Transverse colon (tissue), 4 donors: Measurements from ENCODE around the gene PDZRN3. TPM values are rescaled to one million over a fixed set of nuclear protein-coding genes. Genes with fewer than 3 reads are reported as not detected.

Source experiments
- DNase-seq: peaks from one replicate; pipeline ENCODE4 v3.0.0-alpha.2; 2019
- H3K27ac ChIP-seq, 4 donors: fragments of 200-600 bp; sonication (generic); 2 replicates each; pipeline ENCODE4 v1.5.1; 2016 to 2018; ENCODE audit warnings: inconsistent platforms in 4 of 4
- H3K27me3 ChIP-seq: fragments of 200-600 bp; sonication (generic); 2 replicates; pipeline ENCODE4 v1.5.1; 2017; ENCODE audit warnings: inconsistent platforms
- H3K36me3 ChIP-seq, 4 donors: fragments of 200-600 bp; sonication (generic); 2 replicates each; pipeline ENCODE4 v1.5.1; 2017 to 2019; ENCODE audit warnings: inconsistent platforms in 4 of 4
- H3K4me1 ChIP-seq, 4 donors: fragments of 200-600 bp; sonication (generic); 2 replicates each; pipeline ENCODE4 v1.5.1; 2017 to 2020; ENCODE audit warnings: inconsistent platforms in 4 of 4
- H3K4me3 ChIP-seq, 4 donors: fragments of 200-600 bp; sonication (generic); 1 replicate in 1 of 4; 2 replicates in 3 of 4; pipeline versions ENCODE4 v1.5.1 to v1.6.1; 2017 to 2019; ENCODE audit warnings: inconsistent platforms in 4 of 4
- H3K9me3 ChIP-seq, 2 donors: fragments of 200-600 bp; sonication (generic); 2 replicates each; pipeline ENCODE4 v1.5.1; 2017 to 2019; ENCODE audit warnings: inconsistent platforms in 2 of 2
- CTCF ChIP-seq, 5 experiments: fragments of 200-600 bp in 3 of 5; fragments of 450-650 bp in 2 of 5; sonication (generic) in 3 of 5; IDR thresholded peaks; 1 replicate in 2 of 5; 2 replicates in 3 of 5; pipeline ENCODE4 v1.5.1; 2016 to 2017; ENCODE audit warnings: antibody characterized with exemption in 5 of 5, inconsistent platforms in 3 of 5, mild to moderate bottlenecking in 2 of 5, moderate library complexity in 1 of 5
- EP300 ChIP-seq: sonication (generic); formaldehyde crosslinking; IDR thresholded peaks from one replicate; pipeline ENCODE4 v1.6.1; 2017; ENCODE audit warnings: antibody characterized with exemption, low read depth
- POLR2A ChIP-seq: fragments of 450-650 bp; IDR thresholded peaks from one replicate; pipeline ENCODE4 v1.6.1; 2016; ENCODE audit warnings: antibody characterized with exemption, mild to moderate bottlenecking, moderate library complexity
- POLR2AphosphoS5 ChIP-seq, 3 donors: sonication (generic); formaldehyde crosslinking; IDR thresholded peaks; one replicate each; pipeline ENCODE4 v1.6.1; 2016; ENCODE audit warnings: antibody characterized with exemption in 3 of 3
- WGBS, 2 donors: methylation state at CpG; one replicate each; pipeline ENCODE4 v1.1.5; 2018; ENCODE audit warnings: low coverage in 1 of 2; 5-methylcytosine and 5-hydroxymethylcytosine counted together
- in situ Hi-C, 4 donors: fragments of 200-750 bp; cut with MboI; loops; one replicate each; pipeline versions ENCODE4 v1.15.0 to v1.15.1; 2017; ENCODE audit warnings: low sequenced_read_pairs in 3 of 4, low pct_ligation_motif_present in 1 of 4, low pct_unique_long_range_greater_than_20kb in 1 of 4
- intact Hi-C: fragments of 100-400 bp; cut with DNase I; formaldehyde crosslinking; loops from one replicate; pipeline ENCODE4 v1.15.1; 2023; ENCODE audit warnings: low total_unique reads
- total RNA-seq, 4 donors: library from RNA; depleted of rRNA; stranded (reverse); fragments of >200 nt; gene quantifications; one replicate each; pipeline ENCODE4 v1.1.0, GENCODE V29; 2016

PDZRN3 gene
- total RNA-seq, 4 donors from 2014 or later, result 31.9 to 191 (median 75.3) TPM

- intact Hi-C loops, result no loop called here
- 63 to 75% methylated on average over 4 of the region's 4 CpGs for WGBS, 2 donors
Observed at GRCh38 chr3:73461547-73461946, 163.2 kb downstream of the PDZRN3 start.

GRCh38 chr3:73459711-73460110, 165.0 kb downstream of the PDZRN3 start:
- WGBS, 2 donors, result 81 to 83% methylated on average over 1 to 2 of the region's 2 CpGs
- DNase-seq, result no peak
- in situ Hi-C loops (no loop called here), intact Hi-C loops (no loop called here)
- Histone ChIP-seq H3K9me3 (no peaks in the 10 kb centered on the region), H3K27ac (no peak overlapping the region), H3K27me3 (no peaks in the 10 kb centered on the region), H3K4me1 (peaks cover 0 to 5% (median 2%) of the 10 kb centered on the region in 4 donors), H3K36me3 (no peaks in the 10 kb centered on the region), H3K4me3 (no peak overlapping the region)
- TF ChIP-seq EP300 (no peak), POLR2AphosphoS5 (IDR thresholded peaks at IDR 0.05) (no peak), CTCF (IDR thresholded peaks at IDR 0.05) (no peak), POLR2A (no peak)

More at GRCh38 chr3:73461547-73461946, 163.2 kb downstream of the PDZRN3 start:
- DNase-seq, result no peak
- in situ Hi-C loops, result no loop called here
- Histone ChIP-seq H3K4me1 (peaks cover 0 to 4% (median 0%) of the 10 kb centered on the region in 4 donors), H3K27me3 (no peaks in the 10 kb centered on the region), H3K27ac (no peak overlapping the region), H3K36me3 (no peaks in the 10 kb centered on the region), H3K4me3 (no peak overlapping the region), H3K9me3 (no peaks in the 10 kb centered on the region)
- TF ChIP-seq POLR2AphosphoS5 (IDR thresholded peaks at IDR 0.05) (peak in 1 of 3 donors; percentile 22), POLR2A (no peak)

- intact Hi-C loops (loop anchor here (5.0 kb wide), 1 partner anchor 1296 kb away; no protein-coding TSS in a partner anchor), in situ Hi-C loops (no loop called here)
- no peak for DNase-seq
- 58 to 62% methylated on average over 4 of the region's 4 CpGs for WGBS, 2 donors
- no peaks in the 10 kb centered on the region for H3K27me3 ChIP-seq
- no peak overlapping the region for H3K4me3 ChIP-seq
- no peaks in the 10 kb centered on the region for H3K9me3 ChIP-seq
- no peaks in the 10 kb centered on the region for H3K36me3 ChIP-seq
- TF ChIP-seq CTCF (IDR thresholded peaks at IDR 0.05), result no peak
- TF ChIP-seq EP300, result no peak
- no peak for TF ChIP-seq POLR2AphosphoS5 (IDR thresholded peaks at IDR 0.05)
- TF ChIP-seq POLR2A, result no peak
- H3K4me1 ChIP-seq, result peaks cover 0 to 18% (median 5%) of the 10 kb centered on the region in 4 donors
- H3K27ac ChIP-seq, result peak overlapping the region in 1 of 4 donors; percentile 28
Observed at GRCh38 chr3:73453666-73454065, 171.1 kb downstream of the PDZRN3 start.

GRCh38 chr3:73452729-73453128, 172.0 kb downstream of the PDZRN3 start:
- Histone ChIP-seq H3K27me3 (no peaks in the 10 kb centered on the region), H3K4me3 (no peak overlapping the region), H3K27ac (no peak overlapping the region), H3K4me1 (peaks cover 0 to 19% (median 6%) of the 10 kb centered on the region in 4 donors), H3K9me3 (no peaks in the 10 kb centered on the region), H3K36me3 (no peaks in the 10 kb centered on the region)
- TF ChIP-seq EP300 (no peak), CTCF (IDR thresholded peaks at IDR 0.05) (no peak), POLR2A (no peak), POLR2AphosphoS5 (IDR thresholded peaks at IDR 0.05) (no peak)
- DNase-seq, result no peak
- intact Hi-C loops (loop anchor here (5.0 kb wide), 1 partner anchor 1295 kb away; no protein-coding TSS in a partner anchor), in situ Hi-C loops (no loop called here)
- 75% methylated on average over 3 of the region's 3 CpGs; no CpG with 5 or more reads in 1 of the 2 donors for WGBS, 2 donors
